ENCODE measurements around the gene SCAF1. TPM values are rescaled to one million over a fixed set of nuclear protein-coding genes. Genes with fewer than 3 reads are reported as not detected.

The SCAF1 gene
- total and polyA plus RNA-seq, 7 donors = 23.0 to 72.9 (median 45.5) TPM

DNA sequence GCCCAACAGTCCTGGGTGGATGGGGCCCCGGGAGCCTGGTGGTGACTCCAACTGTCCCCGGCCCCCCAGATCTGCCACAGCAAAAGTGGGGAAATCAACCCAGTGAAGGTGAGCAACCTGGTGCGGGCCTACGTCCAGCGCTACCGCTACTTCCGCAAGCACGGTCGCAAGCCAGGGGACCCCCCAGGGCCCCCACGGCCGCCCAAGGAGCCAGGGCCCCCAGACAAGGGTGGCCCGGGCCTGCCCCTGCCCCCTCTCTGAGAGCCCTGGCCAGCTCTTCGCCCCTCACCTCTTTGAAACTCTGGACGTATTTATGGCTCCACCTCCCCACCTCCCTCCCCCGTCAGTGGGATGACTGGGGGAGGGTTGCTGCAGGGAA lies 16.1 kb downstream of the SCAF1 start:
- no peak for DNase-seq
- TF ChIP-seq, protein P1, sequence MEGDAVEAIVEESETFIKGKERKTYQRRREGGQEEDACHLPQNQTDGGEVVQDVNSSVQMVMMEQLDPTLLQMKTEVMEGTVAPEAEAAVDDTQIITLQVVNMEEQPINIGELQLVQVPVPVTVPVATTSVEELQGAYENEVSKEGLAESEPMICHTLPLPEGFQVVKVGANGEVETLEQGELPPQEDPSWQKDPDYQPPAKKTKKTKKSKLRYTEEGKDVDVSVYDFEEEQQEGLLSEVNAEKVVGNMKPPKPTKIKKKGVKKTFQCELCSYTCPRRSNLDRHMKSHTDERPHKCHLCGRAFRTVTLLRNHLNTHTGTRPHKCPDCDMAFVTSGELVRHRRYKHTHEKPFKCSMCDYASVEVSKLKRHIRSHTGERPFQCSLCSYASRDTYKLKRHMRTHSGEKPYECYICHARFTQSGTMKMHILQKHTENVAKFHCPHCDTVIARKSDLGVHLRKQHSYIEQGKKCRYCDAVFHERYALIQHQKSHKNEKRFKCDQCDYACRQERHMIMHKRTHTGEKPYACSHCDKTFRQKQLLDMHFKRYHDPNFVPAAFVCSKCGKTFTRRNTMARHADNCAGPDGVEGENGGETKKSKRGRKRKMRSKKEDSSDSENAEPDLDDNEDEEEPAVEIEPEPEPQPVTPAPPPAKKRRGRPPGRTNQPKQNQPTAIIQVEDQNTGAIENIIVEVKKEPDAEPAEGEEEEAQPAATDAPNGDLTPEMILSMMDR (IDR thresholded peaks at IDR 0.05) = no peak

DNA sequence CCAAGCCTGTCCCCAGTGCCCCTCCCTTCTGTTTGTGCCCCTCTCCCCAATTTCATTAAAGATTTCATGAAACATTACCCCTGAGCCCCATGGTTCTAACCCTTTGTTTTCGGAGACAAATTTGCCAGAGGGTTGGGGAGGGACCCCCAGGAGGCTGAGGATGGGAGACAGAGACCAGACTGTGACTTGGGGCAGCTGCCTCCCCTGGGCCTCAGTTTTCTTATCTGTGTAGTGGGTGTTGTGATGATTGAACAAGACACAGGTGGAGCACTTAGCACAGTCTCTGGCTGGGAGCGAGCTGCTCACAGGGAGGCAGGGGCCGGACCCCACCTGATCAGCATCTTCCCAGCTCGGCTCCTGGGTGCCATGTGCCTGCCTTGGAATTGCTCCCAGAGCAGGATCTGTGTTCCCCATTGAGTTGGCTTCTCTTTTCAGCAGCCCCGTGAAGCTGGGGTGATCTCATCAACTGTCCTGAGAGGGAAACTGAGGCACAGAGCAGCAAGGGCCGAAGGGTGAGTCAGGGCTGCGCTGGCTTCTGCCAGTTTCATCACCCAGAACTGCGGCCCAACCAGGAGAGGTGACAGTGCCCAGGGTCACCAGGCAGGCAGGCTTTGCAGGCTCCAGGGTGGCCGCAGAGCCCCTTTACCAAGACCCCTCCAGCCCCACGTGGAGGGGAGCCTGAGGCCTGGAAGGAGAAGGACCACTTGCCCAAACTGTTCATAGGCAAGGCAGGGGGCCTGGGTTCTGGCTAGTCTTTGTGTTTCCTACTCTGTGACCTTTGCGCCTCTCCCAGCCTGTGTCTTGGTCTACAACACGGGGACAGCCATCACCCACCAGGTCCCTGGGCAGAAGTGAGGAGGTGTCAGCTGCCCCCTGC lies 16.8 kb downstream of the SCAF1 start:
- DNase-seq = no peak
- intact Hi-C loops (cut with DNase I) = no loop called here
- Histone ChIP-seq H3K9me3 (no peaks in the 10 kb centered on the region), H3K27ac (no peak overlapping the region), H3K4me1 (peaks cover under 1% of the 10 kb centered on the region), H3K27me3 (ENCODE audit: insufficient read depth in 3 of 3, low read length in 2 of 3) (no peaks in the 10 kb centered on the region), H3K4me3 (no peak overlapping the region), H3K36me3 (ENCODE audit: insufficient read depth in 1 of 2, low read depth in 1 of 2) (peaks cover 9 to 90% of the 10 kb centered on the region in 2 donors)
- no peak for ATAC-seq
- TF ChIP-seq, protein P1 (IDR thresholded peaks at IDR 0.05) = no peak
- 88 to 90% (median 88%) methylated on average over 12 of the region's 12 CpGs for WGBS, 3 donors

More for the DNA sequence above, 16.1 kb downstream of the SCAF1 start:
- Histone ChIP-seq H3K36me3 (ENCODE audit: insufficient read depth in 1 of 2, low read depth in 1 of 2) (peaks cover 9 to 96% of the 10 kb centered on the region in 2 donors), H3K27ac (no peak overlapping the region), H3K9me3 (no peaks in the 10 kb centered on the region), H3K4me3 (no peak overlapping the region), H3K27me3 (ENCODE audit: insufficient read depth in 3 of 3, low read length in 2 of 3) (no peaks in the 10 kb centered on the region), H3K4me1 (no peaks in the 10 kb centered on the region)
- 80 to 91% (median 87%) methylated on average over 11 to 15 of the region's 15 CpGs for WGBS, 3 donors
- intact Hi-C loops (cut with DNase I) = no loop called here
- ATAC-seq = no peak

DNA sequence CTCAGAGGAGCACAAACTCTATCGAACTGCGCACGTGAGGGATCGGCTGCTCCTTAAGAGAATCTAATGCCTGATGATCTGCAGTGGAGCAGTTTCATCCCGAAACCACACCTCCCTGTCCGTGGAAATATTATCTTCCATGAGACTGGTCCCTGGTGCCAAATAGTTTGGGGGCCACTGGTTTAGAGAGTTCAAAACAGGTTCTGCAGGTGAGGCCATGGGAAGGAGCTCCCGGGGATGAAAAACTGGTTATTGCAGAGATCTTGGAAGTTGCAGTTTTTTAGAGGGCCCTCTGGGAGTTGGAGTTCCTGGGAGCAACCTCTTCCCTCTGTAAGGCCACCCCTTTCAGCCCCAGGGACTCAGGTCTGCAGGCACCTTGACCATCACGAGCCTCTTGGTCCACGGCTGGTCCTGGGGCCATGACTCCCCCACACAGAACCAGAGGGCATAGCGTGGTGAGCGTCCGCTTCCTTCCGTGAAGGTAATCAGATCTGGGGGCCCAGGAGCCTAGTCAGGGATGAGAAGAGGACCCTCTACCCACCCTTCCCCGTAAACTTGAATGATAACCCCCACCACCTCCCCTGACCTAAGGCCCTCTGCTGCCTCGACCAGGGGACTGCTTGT lies 18.4 kb downstream of the SCAF1 start:
- 83 to 90% (median 88%) methylated on average over 14 to 15 of the region's 15 CpGs for WGBS, 3 donors
- no peaks in the 10 kb centered on the region for H3K27me3 ChIP-seq (ENCODE audit: insufficient read depth in 3 of 3, low read length in 2 of 3)
- ATAC-seq = no peak
- TF ChIP-seq, protein P1 (IDR thresholded peaks at IDR 0.05) = no peak
- no peak overlapping the region for H3K27ac ChIP-seq
- no peak for DNase-seq
- peaks cover 5 to 73% of the 10 kb centered on the region in 2 donors for H3K36me3 ChIP-seq (ENCODE audit: insufficient read depth in 1 of 2, low read depth in 1 of 2)
- H3K9me3 ChIP-seq = no peaks in the 10 kb centered on the region
- intact Hi-C loops (cut with DNase I) = no loop called here
- H3K4me1 ChIP-seq = peaks cover 3% of the 10 kb centered on the region
- no peak overlapping the region for H3K4me3 ChIP-seq

DNA sequence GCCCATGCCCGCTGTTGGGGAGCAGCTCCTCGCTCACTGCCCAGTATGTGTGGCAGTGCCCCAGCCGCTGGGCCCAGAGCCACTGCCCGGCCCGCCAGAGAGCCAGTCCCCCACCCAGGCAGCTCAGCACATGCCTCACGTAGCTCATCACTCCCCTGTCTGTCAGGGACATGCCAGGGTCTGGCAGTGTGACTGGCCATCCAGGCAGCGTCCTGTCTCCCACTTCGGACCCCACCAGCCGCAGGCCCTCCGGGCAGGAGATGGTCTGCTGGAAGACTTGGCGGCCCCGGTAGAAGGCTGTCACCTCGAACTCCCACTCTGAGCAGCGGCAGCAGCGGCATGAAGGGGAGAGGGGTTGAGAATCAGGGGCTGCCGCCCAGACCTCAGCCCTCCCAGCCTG lies 20.0 kb downstream of the SCAF1 start:
- ATAC-seq (no peak), DNase-seq (no peak)
- Histone ChIP-seq H3K27ac (no peak overlapping the region), H3K4me3 (no peak overlapping the region), H3K27me3 (ENCODE audit: insufficient read depth in 3 of 3, low read length in 2 of 3) (no peaks in the 10 kb centered on the region), H3K36me3 (ENCODE audit: insufficient read depth in 1 of 2, low read depth in 1 of 2) (peaks cover 5 to 58% of the 10 kb centered on the region in 2 donors), H3K9me3 (no peaks in the 10 kb centered on the region), H3K4me1 (peaks cover 8% of the 10 kb centered on the region)
- TF ChIP-seq, protein P1 (IDR thresholded peaks at IDR 0.05) = no peak
- 87 to 91% (median 89%) methylated on average over 16 of the region's 16 CpGs for WGBS, 3 donors
- intact Hi-C loops (cut with DNase I) = loop anchor here in 1 of 2 donors (2.0 kb wide), 1 partner anchor 13 kb away; no protein-coding TSS in a partner anchor

Measured in psoas muscle (tissue), 8 donors.